GM18873 (cell line): Measurements from ENCODE around the gene CDK1.
"Not testable (repeated sequence)": the region's sequence is repeated elsewhere in the genome, so short reads cannot be mapped to it uniquely, and the experiment has no call there.

Source experiments
- ATAC-seq: cut with Tn5 transposase; IDR thresholded peaks from one replicate; pipeline ENCODE4 v1.9.1; 2021; ENCODE audit warnings: mild to moderate bottlenecking, moderate library complexity, moderate number of reproducible peaks; ENCODE audit not compliant: unreplicated experiment, low FRiP score

Gene CDK1

DNA sequence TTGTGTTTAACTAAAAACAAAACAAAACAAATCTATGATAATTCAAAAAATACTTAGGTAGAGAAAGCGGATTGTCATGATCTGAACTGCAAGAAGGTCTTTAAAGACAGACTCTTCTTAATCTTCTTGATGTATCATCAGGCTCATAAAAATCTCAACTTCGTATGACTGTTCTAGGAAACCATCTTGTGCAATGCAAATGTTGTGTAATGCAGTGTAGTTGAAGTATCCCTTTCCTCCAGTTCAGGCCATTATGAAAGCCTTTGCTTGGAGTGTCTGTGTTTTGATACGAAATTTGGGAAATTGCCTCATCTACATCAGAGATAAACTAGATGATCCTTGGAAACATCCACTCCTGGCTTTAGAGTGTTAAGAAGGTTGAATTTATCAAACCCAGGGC is 30.9 kb downstream of the CDK1 start:
- ATAC-seq, result no peak

GRCh38 chr10:60810437-60811182 is 32.3 kb downstream of the CDK1 start:
- no peak for ATAC-seq

DNA sequence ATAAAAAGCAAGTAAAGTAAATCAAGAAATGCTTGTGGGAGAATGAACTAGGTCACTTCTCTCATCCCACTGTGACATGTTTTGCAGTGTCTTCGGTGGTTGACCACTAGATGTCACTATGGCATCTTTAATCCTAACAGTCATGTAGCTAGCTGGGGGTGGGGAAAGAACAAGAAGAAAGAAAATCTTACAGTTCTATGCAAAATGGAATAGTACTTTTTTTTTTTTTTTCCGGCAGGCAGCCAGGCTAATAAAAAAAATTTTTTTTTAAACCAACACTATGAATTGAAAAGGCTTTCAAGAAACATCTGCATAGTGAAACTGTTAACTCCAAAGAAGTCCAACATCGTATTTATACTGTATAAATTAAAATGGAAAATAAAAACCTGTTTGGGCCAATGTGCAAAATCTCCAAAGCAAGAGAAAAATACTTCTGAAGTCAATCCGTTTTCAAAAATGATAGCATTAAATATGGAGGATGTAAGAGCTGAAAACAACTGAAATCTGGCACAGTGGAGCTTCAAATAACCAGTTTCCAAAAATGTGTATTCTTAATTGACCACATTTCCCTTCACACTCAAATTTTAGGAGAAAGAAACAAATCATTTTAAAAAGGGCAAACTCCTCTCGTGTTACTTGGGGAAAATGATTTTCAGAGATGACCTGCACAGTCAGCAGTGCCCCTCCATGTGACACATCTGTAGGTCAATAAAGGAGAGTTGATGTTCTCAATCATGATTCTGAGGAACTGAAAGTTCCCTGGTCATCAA is 38.5 kb downstream of the CDK1 start:
- peak; percentile 78 for ATAC-seq

DNA sequence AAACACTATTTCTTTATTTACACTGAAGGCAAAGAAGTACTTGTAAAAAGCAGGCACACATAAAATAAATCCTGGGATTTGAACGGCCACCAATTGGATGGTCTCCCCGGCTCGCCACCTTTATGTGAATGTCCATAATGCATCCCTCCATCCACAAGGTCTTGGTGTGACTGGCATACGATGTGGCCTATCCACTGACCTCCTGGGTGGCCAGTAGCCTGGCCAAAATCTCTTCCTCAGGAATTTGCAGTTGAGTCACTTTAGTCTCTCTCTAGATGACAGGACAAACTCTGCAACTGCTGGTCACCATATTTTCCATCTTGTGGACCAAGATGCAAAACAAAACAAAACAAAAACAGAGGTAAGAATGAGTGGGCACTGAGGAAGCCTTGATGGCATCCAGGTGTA is 39.1 kb downstream of the CDK1 start:
- ATAC-seq, result no peak

DNA sequence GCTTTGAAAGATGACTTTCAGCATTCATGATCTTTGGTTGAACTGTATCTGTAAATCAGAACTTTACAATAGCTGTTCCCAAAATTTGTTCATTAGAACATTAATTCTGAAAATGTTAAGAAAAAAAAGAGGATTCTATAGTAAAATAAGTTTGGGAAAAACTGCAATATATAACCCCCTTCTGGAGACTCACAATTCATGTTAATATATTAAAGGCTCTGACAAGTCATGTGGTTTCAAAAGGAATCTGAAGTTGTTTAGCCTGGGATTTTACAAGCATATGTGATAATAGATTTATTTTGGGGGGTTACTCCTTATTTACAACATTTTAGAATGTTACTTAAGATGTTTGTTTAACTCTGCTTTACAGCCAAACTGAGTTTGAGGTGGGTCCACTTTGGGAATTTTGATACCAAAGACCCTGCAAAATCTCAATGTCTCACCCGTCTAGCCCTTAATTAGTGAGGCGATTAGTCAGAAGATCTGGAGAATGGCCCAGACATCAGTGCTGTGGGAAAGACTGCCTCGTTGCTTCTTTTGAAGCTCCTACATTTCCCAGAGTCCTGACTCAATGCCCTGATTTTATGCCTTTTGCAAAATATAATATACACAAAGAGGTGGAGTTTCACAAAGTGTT is 40.0 kb downstream of the CDK1 start:
- no peak for ATAC-seq

DNA sequence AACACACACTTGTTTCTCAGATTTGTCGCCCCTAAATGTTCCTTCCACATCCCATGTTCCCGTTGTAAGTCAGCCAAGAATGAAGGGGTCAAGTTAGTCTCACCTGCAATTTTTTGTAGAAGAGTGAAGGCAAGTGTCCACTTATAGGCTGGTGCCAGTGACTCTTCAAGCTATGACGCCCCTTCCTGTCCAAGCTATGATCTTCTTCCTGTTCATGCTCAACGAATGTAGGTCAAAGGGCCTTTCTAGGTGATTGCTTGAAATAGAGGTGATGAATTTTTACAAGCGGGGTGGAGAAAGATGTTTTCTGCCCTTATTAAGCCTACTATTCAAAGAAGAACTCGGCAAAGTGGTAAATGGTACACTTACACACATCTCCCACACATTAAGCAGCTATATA is 41.0 kb downstream of the CDK1 start:
- no peak for ATAC-seq

DNA sequence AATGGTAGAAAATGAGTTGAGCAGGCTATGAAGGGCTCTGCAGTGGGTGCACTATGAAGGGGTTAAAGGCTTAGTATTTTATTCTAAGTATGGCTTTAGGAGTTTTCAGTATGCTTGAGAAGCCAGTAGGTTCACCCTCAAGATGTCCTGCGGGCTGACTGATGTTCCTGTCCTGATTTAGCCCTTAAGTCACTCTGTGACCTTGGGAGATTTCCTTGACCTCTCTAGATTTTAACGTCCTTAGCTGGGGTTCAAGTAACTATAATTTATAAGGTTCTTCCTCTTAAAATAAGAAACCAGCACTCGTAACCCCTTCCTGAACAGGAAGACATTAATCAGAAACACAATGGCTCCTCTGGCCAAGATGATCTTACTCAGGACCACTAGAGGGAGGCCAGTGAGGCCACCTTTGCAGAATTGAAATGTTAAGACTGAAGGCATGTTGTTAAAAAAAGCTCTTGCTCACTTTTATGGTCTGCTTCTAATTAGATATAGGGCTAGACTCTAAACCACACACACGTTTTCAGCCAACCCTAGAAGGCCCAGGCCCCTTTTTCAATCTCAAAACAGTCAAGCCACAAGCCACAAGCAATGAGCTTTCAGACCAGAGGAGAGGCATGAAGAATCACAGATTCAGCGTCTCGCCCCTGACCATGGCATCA is 41.9 kb downstream of the CDK1 start:
- peak; percentile 56 for ATAC-seq

- ATAC-seq, result no peak
Observed at GRCh38 chr10:60821656-60822055, 43.4 kb downstream of the CDK1 start.

DNA sequence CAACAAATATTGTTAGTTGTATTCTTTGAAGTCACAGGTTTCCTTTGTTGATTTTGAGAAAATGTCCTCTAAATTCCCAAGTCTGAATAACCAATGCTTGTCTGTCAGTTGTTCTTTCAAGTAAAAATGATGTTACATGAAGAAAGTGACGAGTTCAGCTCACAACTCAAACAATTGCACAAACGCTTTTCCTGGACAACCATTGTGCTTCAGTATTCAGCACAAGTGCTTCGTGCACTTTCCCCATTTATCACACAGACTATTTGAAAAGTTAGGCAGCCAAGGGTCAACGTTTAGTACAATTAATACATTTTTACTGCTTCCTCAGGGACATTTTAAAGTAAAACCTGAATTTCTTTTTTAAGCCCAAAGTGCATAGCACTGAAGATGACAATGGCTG is 44.5 kb downstream of the CDK1 start:
- ATAC-seq, result no peak

- no peak for ATAC-seq
Observed at GRCh38 chr10:60823324-60823723, 45.0 kb downstream of the CDK1 start.

DNA sequence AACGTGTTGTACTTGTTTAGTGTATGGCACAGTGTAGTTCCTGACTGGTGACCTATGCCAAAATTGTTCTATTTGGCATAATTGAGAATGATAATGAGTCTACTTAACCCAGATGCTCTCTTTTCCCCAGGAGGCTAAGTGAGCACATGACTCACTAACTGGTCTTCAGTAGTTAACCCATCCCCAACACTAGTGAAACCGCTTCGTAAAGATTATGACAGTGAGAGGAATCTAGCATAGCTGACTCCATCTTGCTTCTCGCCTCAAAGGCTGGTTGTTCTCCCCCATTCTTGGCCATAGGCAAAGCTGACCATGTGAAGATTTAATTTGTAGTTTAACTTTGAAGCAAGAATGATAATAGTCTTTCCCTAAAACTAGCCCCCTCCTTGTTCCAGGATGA is 47.2 kb downstream of the CDK1 start:
- no peak for ATAC-seq

- ATAC-seq, result no peak
Observed at GRCh38 chr10:60827791-60828488, 49.7 kb downstream of the CDK1 start.

DNA sequence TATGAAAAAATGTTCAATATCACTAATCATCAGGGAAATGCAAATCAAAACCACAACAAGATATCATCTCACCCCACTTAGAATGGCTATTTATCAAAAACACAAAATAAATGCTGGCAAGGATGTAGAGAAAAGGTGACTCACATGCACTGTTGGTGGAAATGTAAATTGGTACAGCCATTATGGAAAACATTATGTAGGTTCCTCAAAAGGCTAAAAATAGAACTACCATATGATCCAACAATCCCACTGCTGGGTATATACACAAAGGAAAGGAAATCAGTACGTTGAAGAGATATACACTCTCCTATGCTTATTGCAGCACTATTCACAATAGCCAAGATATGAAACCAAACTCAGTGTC is 50.2 kb downstream of the CDK1 start:
- ATAC-seq, result no peak

DNA sequence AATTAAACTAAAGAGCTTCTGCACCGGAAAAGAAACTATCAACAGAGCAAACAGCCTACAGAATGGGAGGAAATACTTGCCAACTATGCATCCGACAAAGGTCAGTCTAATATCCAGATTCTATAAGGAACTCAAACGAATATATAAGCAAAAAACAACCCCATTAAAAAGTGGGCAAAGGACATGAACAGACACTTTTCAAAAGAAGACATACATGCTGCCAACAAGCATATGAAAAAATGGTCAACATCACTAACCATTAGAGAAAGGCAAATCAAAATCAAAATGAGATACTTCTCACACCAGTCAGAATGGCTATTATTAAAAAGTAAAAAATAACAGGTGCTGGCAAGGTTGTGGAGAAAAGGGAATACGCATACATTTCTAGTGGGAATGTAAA is 53.9 kb downstream of the CDK1 start:
- not testable (repeated sequence) for ATAC-seq

DNA sequence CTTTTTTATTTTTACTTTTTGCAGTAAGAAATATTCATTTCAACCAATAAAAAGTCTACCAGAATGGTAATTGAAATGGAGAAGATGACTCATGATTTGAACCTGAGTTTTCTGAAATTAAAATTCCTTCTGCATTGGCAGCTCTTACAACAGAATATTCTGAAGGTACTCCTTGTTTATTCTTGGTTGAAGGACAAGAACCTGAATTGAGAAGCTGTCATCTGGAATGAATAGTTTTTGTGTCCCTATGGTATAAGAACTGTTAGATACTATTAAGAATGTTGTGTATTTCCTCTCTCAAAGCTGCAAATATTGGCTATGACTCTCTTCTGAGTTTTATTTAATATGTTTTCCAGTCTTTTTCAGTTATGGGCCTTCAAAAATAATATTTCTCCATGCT is 56.1 kb downstream of the CDK1 start:
- no peak for ATAC-seq

DNA sequence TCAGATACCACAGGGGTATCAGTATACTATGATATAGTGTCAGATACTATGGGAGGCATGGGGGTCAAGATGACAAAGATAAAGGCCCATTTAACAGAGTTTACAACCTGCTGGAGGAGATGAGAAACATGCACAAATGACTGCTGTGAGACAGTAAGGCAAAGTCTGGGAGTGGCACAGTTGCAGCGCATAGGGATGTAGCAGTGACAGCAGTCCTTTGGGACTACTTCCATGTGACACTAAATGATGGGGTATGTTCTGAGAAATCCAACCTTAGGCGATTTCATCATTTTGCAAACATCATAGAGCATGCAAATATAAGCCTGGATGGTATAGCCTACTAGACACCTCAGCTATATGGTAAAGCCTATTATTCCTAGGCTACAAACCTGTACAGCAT is 56.8 kb downstream of the CDK1 start:
- no peak for ATAC-seq

GRCh38 chr10:60841227-60841626 is 62.9 kb downstream of the CDK1 start:
- ATAC-seq, result not testable (repeated sequence)

- no peak for ATAC-seq
Observed at GRCh38 chr10:60842694-60843093, 64.4 kb downstream of the CDK1 start.
